ENCODE results near the gene NHLH1.

The NHLH1 gene

DNA sequence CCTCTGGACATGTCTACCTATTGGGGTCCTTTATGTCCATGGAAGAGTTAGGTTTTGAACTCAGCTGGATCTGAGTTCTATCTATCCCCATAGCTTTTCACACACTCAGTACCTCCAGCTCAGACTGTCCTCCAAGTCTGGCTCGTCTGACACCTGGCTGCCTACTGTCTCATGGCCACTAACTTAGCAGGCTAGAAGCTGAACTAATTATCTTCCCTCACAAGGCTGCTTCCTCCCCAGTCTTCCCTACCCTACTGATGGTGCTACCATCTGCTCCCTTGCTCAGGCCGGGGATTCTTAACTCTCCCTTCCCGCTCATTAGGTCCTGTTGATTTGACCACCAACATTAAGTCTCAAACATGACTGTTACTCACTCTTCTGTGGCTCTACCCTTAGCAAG lies 46.8 kb downstream of the NHLH1 start:
- WGBS, 2 donors (ENCODE audit: extremely low coverage in 2 of 2, insufficient read length in 2 of 2, insufficient replicate concordance in 1 of 2): no CpG with 5 or more reads among the region's 3 CpGs
- H3K36me3 ChIP-seq (replicated peaks in 1 of 2; ENCODE audit: control insufficient read depth in 2 of 2, insufficient read depth in 2 of 2, low read length in 2 of 2): peaks cover 28 to 77% of the 10 kb centered on the region in 2 donors
- no peak overlapping the region for H3K14ac ChIP-seq (ENCODE audit: low read length)

DNA sequence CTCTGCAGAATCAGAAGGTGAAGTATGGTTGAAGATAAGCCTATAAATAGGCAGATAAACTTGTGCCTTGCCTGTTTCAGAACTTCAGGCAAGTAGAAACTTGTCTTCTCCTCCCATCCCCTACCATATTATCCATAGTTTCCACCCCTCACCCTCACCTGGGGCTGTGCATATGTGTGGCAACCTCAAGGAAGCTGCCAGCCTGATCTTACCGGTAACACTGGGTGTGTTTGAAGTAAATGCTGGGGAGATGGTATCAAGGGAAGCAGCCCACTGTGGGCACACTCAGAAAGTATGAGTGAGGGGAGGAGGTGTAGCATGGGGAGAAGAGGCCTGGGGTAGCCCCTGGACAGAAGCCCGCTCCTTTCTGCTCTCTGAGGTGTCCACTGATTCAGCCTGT lies 48.0 kb downstream of the NHLH1 start:
- Histone ChIP-seq H3K36me3 (replicated peaks in 1 of 2; ENCODE audit: control insufficient read depth in 2 of 2, insufficient read depth in 2 of 2, low read length in 2 of 2) (peaks cover 38 to 78% of the 10 kb centered on the region in 2 donors), H2BK12ac (ENCODE audit: low read length) (no peak overlapping the region), H3K9ac (ENCODE audit: low read depth, low read length, poor library complexity) (no peak overlapping the region), H4K91ac (ENCODE audit: low read depth, low read length, poor library complexity) (no peak overlapping the region), H2BK120ac (ENCODE audit: low read depth, low read length) (no peak overlapping the region), H3K4me1 (ENCODE audit: control insufficient read depth in 2 of 2, insufficient read depth in 1 of 2, low read depth in 1 of 2, low read length in 2 of 2) (peaks cover 30 to 31% of the 10 kb centered on the region in 2 donors), H3K27ac (replicated peaks; ENCODE audit: low read length) (no peak overlapping the region), H3K4ac (ENCODE audit: low read length) (no peak overlapping the region), H2BK15ac (ENCODE audit: low read length) (no peak overlapping the region), H3K27me3 (ENCODE audit: control insufficient read depth in 3 of 3, insufficient read depth in 3 of 3, low read depth in 1 of 3, low read length in 3 of 3) (no peaks in the 10 kb centered on the region), H4K8ac (ENCODE audit: low read depth, low read length) (no peak overlapping the region), H3K18ac (ENCODE audit: low read length) (peak overlapping the region; percentile 25), H3K4me2 (ENCODE audit: insufficient read depth, low read length, poor library complexity, severe bottlenecking) (no peak overlapping the region), H2AK5ac (ENCODE audit: low read depth, low read length) (peak overlapping the region; percentile 14), H3K4me3 (ENCODE audit: low read length in 2 of 2) (no peak overlapping the region), H2BK5ac (ENCODE audit: low read length) (no peak overlapping the region), H3K79me1 (ENCODE audit: low read depth, low read length) (peaks cover 22% of the 10 kb centered on the region), H3K14ac (ENCODE audit: low read length) (peak overlapping the region; percentile 10), H3K23ac (ENCODE audit: low read depth, low read length, poor library complexity) (no peak overlapping the region), H2AFZ (ENCODE audit: low read length) (no peak overlapping the region), H3K9me3 (replicated peaks in 1 of 2; ENCODE audit: control insufficient read depth in 2 of 2, insufficient read depth in 1 of 2, low read depth in 1 of 2, low read length in 2 of 2) (no peaks in the 10 kb centered on the region)
- WGBS, 2 donors (ENCODE audit: extremely low coverage in 2 of 2, insufficient read length in 2 of 2, insufficient replicate concordance in 1 of 2): no CpG with 5 or more reads among the region's 2 CpGs
- DNase-seq (ENCODE audit: low spot score): no peak

More for the DNA sequence above, 46.8 kb downstream of the NHLH1 start:
- no peak overlapping the region for H2BK12ac ChIP-seq (ENCODE audit: low read length)
- no peak overlapping the region for H3K4me2 ChIP-seq (ENCODE audit: insufficient read depth, low read length, poor library complexity, severe bottlenecking)
- no peak overlapping the region for H4K8ac ChIP-seq (ENCODE audit: low read depth, low read length)
- H3K27me3 ChIP-seq (ENCODE audit: control insufficient read depth in 3 of 3, insufficient read depth in 3 of 3, low read depth in 1 of 3, low read length in 3 of 3): no peaks in the 10 kb centered on the region
- H4K91ac ChIP-seq (ENCODE audit: low read depth, low read length, poor library complexity): no peak overlapping the region
- H2BK15ac ChIP-seq (ENCODE audit: low read length): no peak overlapping the region
- no peak for DNase-seq (ENCODE audit: low spot score)
- no peak overlapping the region for H3K23ac ChIP-seq (ENCODE audit: low read depth, low read length, poor library complexity)
- peaks cover 16% of the 10 kb centered on the region for H3K79me1 ChIP-seq (ENCODE audit: low read depth, low read length)
- H3K9me3 ChIP-seq (replicated peaks in 1 of 2; ENCODE audit: control insufficient read depth in 2 of 2, insufficient read depth in 1 of 2, low read depth in 1 of 2, low read length in 2 of 2): no peaks in the 10 kb centered on the region
- no peak overlapping the region for H3K9ac ChIP-seq (ENCODE audit: low read depth, low read length, poor library complexity)
- H3K4ac ChIP-seq (ENCODE audit: low read length): no peak overlapping the region
- no peak overlapping the region for H3K27ac ChIP-seq (replicated peaks; ENCODE audit: low read length)
- H2AFZ ChIP-seq (ENCODE audit: low read length): no peak overlapping the region
- H3K18ac ChIP-seq (ENCODE audit: low read length): no peak overlapping the region
- peaks cover 42 to 43% of the 10 kb centered on the region in 2 donors for H3K4me1 ChIP-seq (ENCODE audit: control insufficient read depth in 2 of 2, insufficient read depth in 1 of 2, low read depth in 1 of 2, low read length in 2 of 2)
- H2BK5ac ChIP-seq (ENCODE audit: low read length): no peak overlapping the region
- H2BK120ac ChIP-seq (ENCODE audit: low read depth, low read length): no peak overlapping the region
- no peak overlapping the region for H3K4me3 ChIP-seq (ENCODE audit: low read length in 2 of 2)
- no peak overlapping the region for H2AK5ac ChIP-seq (ENCODE audit: low read depth, low read length)

DNA sequence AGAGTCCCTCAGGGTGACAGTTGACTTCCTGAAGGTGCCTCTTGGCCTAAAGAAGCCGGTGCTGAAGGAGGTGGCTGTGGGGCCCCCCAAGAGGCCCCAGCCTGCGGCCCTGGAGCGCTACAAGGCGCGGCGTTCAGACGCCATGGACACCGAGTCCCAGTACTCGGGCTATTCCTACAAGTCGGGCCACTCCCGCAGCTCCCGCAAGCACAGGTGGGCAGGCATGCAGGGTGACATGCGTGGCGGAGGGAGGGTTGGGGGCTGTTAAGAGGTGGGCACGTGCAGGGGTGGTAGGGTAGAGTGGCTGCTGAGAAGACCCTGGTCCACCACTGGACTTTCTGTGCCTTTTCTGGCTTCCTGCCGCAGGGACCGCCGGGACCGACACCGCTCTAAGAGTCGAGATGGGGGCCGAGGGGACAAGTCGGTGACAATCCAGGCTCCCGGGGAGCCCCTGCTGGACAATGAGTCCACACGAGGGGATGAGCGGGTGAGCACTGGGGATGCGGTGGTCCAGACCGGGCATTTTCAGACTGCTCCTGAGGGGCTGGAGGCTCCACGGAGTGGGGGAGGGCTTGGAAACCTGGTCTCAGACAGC lies 48.9 kb downstream of the NHLH1 start:
- DNase-seq (ENCODE audit: low spot score): no peak
- Histone ChIP-seq H3K4me3 (ENCODE audit: low read length in 2 of 2) (no peak overlapping the region), H3K4me1 (ENCODE audit: control insufficient read depth in 2 of 2, insufficient read depth in 1 of 2, low read depth in 1 of 2, low read length in 2 of 2) (peaks cover 26 to 27% of the 10 kb centered on the region in 2 donors), H3K9me3 (replicated peaks in 1 of 2; ENCODE audit: control insufficient read depth in 2 of 2, insufficient read depth in 1 of 2, low read depth in 1 of 2, low read length in 2 of 2) (no peaks in the 10 kb centered on the region), H2BK15ac (ENCODE audit: low read length) (no peak overlapping the region), H3K36me3 (replicated peaks in 1 of 2; ENCODE audit: control insufficient read depth in 2 of 2, insufficient read depth in 2 of 2, low read length in 2 of 2) (peaks cover 46 to 87% of the 10 kb centered on the region in 2 donors), H3K4ac (ENCODE audit: low read length) (no peak overlapping the region), H2BK12ac (ENCODE audit: low read length) (no peak overlapping the region), H3K14ac (ENCODE audit: low read length) (no peak overlapping the region), H2BK5ac (ENCODE audit: low read length) (no peak overlapping the region), H3K27me3 (ENCODE audit: control insufficient read depth in 3 of 3, insufficient read depth in 3 of 3, low read depth in 1 of 3, low read length in 3 of 3) (no peaks in the 10 kb centered on the region), H2AK5ac (ENCODE audit: low read depth, low read length) (peak overlapping the region; percentile 5), H2AFZ (ENCODE audit: low read length) (no peak overlapping the region), H3K79me1 (ENCODE audit: low read depth, low read length) (peaks cover 22% of the 10 kb centered on the region), H4K8ac (ENCODE audit: low read depth, low read length) (no peak overlapping the region), H3K23ac (ENCODE audit: low read depth, low read length, poor library complexity) (no peak overlapping the region), H3K18ac (ENCODE audit: low read length) (peak overlapping the region; percentile 21), H3K4me2 (ENCODE audit: insufficient read depth, low read length, poor library complexity, severe bottlenecking) (no peak overlapping the region), H3K9ac (ENCODE audit: low read depth, low read length, poor library complexity) (peak overlapping the region; percentile 4), H2BK120ac (ENCODE audit: low read depth, low read length) (no peak overlapping the region), H3K27ac (replicated peaks; ENCODE audit: low read length) (no peak overlapping the region), H4K91ac (ENCODE audit: low read depth, low read length, poor library complexity) (no peak overlapping the region)
- no CpG with 5 or more reads among the region's 29 CpGs for WGBS, 2 donors (ENCODE audit: extremely low coverage in 2 of 2, insufficient read length in 2 of 2, insufficient replicate concordance in 1 of 2)

DNA sequence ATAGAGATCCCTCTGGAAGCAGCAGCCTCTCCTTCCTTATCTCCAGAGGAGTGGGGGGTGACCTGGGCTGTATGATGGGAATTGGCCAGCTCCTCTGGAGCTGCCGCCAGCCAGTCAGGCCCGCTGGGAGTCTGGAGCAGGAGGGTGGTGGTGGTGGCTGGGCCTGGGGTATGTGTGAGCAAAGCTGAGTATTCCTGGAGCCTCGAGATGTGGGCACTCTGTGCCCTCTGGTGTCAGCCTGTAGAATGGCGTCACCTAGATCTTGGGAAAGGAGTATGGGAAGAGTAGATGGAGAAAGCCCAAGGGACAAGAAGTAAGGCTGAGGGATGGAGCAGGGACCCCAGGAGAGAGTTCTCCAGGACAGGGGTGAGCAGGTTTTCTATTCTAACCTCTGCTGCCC lies 49.5 kb downstream of the NHLH1 start:
- Histone ChIP-seq H3K27ac (replicated peaks; ENCODE audit: low read length) (no peak overlapping the region), H3K27me3 (ENCODE audit: control insufficient read depth in 3 of 3, insufficient read depth in 3 of 3, low read depth in 1 of 3, low read length in 3 of 3) (no peaks in the 10 kb centered on the region)

More for the DNA sequence above, 49.5 kb downstream of the NHLH1 start:
- Histone ChIP-seq H3K4me2 (ENCODE audit: insufficient read depth, low read length, poor library complexity, severe bottlenecking) (no peak overlapping the region), H3K9ac (ENCODE audit: low read depth, low read length, poor library complexity) (no peak overlapping the region), H4K8ac (ENCODE audit: low read depth, low read length) (no peak overlapping the region), H3K23ac (ENCODE audit: low read depth, low read length, poor library complexity) (no peak overlapping the region), H2BK12ac (ENCODE audit: low read length) (no peak overlapping the region), H2AK5ac (ENCODE audit: low read depth, low read length) (no peak overlapping the region), H3K9me3 (replicated peaks in 1 of 2; ENCODE audit: control insufficient read depth in 2 of 2, insufficient read depth in 1 of 2, low read depth in 1 of 2, low read length in 2 of 2) (no peaks in the 10 kb centered on the region), H2BK15ac (ENCODE audit: low read length) (no peak overlapping the region), H3K18ac (ENCODE audit: low read length) (no peak overlapping the region), H2AFZ (ENCODE audit: low read length) (no peak overlapping the region), H2BK120ac (ENCODE audit: low read depth, low read length) (no peak overlapping the region), H3K79me1 (ENCODE audit: low read depth, low read length) (peaks cover 22% of the 10 kb centered on the region), H3K4me3 (ENCODE audit: low read length in 2 of 2) (no peak overlapping the region), H3K4me1 (ENCODE audit: control insufficient read depth in 2 of 2, insufficient read depth in 1 of 2, low read depth in 1 of 2, low read length in 2 of 2) (peaks cover 22% of the 10 kb centered on the region in 2 donors), H3K36me3 (replicated peaks in 1 of 2; ENCODE audit: control insufficient read depth in 2 of 2, insufficient read depth in 2 of 2, low read length in 2 of 2) (peaks cover 52 to 93% of the 10 kb centered on the region in 2 donors), H3K14ac (ENCODE audit: low read length) (no peak overlapping the region), H2BK5ac (ENCODE audit: low read length) (no peak overlapping the region), H3K4ac (ENCODE audit: low read length) (no peak overlapping the region), H4K91ac (ENCODE audit: low read depth, low read length, poor library complexity) (no peak overlapping the region)
- WGBS, 2 donors (ENCODE audit: extremely low coverage in 2 of 2, insufficient read length in 2 of 2, insufficient replicate concordance in 1 of 2): no CpG with 5 or more reads among the region's 4 CpGs
- no peak for DNase-seq (ENCODE audit: low spot score)

Measured in neuronal stem cell (in vitro differentiated cells).